Femur (tissue), 1 donor: ENCODE measurements around the gene HS3ST5.

ENCODE experiments used
- DNase-seq: peaks from one replicate; pipeline ENCODE4 v3.0.0-alpha.2; 2017

The HS3ST5 gene

DNA sequence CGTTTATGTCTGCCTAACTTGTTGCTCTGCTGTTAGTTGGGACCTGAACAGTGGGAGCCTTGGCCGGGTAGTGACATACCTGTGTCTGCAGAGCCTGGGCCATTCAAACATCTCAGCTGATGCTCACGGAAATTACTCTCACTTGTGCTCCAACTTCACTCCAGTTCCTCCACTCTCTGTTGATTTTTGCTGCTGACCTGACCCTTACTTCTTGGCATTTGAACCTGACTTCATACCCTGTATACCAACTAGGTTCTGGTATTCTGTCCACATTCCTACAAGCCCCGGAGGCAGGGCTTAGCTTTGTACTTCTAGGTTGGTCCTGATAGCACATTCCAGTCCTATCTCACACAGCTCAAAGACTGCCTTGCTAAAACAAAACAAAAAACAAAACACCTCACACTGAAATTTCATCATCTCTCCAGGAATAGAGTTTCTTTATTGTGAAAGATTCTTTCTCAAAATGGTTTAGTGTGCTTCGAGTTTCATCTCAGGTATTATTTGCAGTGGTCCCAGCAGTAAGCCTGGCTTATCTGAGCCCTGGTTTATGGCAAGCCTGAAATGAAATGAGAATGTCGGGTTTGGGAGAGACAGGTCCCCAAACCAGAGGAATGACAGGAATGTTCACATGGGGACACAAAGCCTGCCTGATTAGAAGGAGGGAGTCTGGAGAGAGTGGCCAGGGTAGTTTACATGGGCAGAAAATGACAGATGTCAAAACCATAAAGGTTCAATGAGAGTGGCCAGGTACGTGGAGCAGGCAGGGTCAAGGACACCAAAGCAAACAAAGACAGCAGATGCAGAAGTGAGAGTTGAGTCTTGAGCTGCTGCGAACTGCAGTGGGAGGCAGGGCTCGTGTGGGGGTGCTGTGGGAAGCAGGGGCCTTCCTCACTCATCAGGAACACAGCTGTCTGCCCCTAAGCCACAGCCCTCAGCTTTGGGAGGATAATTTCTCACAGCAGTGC lies 197.7 kb downstream of the HS3ST5 start:
- no peak for DNase-seq

DNA sequence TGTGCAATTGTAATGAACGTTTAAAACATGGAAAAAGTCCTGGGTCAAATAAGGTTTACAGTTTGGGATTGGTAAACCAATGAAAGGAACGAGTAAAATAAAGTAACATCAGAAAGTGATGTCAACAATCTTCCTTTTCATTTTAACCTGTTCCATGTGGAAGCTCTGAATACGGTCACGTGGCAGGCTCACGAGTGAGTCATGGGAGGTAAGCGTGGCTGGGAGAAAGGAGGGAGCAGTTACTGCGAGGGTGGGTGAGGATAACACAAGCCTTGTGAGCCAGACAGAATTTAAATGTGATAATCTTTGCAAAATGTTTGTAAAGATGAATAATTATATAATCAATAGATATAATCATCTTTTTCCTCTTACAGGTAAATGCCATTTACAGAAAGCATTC lies 200.6 kb downstream of the HS3ST5 start:
- no peak for DNase-seq

DNA sequence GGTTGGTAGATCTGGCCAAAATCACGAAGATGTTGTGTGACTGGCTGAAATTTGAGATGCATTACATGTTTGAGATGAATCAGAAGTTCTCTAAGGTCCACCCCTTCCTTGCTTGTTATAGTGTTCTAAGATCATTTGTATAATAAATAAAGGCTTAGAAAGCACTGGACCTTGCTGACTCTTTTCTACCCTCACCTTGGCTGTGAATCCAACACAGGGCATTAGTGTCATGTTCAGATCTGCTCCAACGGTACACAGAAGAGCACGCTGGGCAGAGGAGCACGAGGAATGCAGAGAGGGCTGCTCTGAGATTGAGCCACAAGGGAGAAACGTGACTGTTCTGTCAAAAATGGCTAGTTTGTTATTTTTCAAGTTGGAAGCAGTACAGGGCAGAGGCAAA lies 202.4 kb downstream of the HS3ST5 start:
- no peak for DNase-seq

DNA sequence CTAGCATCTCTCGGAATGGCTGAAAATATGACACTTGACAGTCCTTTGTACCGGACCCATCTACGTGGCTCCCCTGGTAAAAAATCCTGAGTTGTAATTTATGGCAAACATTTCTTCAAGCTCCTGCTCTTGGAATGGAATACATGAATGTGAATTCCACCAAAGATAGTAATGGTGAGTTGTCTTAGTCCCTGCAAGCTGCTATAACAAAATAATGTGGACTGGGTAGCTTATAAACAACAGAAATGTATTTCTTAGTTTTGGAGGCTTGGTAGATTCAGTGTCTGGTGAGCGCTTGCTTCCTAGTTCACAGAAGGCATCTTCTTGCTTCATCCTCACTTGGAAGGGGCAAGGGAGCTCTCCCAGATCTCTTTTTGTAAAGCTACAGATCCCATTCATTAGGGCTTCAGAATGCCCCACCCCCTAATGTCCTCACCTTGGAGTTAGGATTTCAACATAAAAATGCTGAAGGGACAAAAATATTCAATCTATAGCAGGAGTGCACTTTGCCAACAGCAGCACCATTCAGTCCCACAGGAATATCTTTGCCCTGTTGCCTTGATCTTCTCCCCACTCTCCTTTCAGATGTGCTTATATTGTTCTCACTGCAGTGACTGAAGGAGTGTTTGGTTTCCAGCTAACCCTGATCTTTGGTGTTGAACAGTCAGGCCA lies 204.1 kb downstream of the HS3ST5 start:
- DNase-seq = no peak

DNA sequence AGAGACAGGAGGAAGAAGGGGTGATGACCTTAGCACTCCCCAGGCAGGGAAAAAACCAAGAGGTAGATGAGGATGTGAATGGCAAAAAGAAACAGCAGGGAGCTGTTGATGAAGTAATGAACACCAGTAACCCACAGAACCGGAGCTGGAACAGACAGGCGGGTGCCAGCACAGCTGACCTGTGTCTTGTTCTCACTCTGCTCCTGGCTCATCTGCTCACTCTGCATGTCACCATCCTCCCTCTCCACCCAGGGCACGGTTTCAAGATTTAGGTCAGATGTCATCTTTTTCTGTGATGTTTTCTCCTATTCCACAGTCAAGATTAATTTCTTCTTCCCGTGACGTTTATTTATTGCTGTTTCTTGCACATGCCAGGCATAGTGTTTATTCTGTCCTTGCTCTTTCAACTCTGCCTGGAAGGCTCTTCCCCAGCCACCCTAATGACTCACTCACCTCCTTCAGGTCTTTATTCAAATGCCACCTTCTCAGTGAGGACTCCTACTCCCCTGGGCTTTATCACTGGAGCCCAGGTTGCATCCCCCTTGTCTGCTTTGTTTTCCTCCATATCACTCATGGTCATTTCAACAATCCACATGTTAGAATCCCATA lies 207.4 kb downstream of the HS3ST5 start:
- no peak for DNase-seq

DNA sequence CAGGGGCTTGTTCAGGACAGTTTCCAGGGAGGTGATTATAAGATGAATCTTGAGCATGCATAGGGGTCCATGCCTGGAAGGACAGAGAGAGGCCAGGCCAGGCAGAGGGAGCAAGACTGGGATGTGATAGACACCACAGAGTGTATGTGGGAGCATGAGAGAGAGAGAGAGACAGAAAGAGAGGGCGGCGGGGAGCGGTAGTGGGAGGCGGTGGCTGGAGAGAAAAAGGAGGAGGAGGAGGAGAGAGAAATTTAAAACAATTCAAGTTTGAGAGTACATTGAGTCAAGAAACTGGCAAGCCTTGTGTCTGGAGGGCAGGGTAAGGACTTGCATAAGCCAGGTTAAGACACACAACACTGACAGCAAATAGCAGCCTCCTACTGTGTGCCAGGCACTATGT lies 209.0 kb downstream of the HS3ST5 start:
- no peak for DNase-seq

DNA sequence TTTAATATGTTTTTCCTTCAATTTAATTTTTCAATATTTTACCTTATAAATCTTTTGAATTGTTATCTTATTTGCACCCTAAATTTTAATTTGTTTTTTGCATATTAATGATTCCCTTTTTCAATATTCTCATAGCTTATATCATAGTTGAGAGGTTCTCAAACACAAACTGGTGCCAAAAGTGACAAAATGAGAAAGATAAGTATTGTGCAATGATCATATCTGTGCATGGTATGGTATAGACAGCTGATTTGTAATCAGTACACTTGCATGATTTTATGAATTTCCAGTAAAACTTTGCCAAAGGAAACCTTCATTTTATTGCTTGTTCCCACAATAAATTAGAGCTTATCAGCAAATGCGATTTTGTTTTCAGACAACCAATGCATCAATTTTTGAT lies 210.9 kb downstream of the HS3ST5 start:
- DNase-seq = no peak

DNA sequence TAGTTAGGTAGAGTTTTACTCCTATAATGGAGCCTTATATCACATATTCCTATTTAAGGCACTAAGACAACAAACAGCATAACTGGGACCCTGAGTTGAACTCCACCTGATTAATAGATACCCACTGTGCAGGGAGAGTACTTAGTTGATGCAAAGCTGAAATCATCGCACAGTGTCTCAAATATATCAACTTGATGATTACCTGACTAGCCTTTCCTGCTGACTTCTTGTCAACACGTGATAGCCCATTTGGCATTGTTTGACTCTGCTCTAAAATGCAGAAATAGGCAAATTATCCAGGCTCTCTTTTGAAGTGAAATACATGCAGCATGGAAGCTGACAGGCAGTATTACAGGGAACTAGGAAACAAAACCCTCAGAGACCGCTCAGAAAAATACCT lies 217.2 kb downstream of the HS3ST5 start:
- DNase-seq = no peak

DNA sequence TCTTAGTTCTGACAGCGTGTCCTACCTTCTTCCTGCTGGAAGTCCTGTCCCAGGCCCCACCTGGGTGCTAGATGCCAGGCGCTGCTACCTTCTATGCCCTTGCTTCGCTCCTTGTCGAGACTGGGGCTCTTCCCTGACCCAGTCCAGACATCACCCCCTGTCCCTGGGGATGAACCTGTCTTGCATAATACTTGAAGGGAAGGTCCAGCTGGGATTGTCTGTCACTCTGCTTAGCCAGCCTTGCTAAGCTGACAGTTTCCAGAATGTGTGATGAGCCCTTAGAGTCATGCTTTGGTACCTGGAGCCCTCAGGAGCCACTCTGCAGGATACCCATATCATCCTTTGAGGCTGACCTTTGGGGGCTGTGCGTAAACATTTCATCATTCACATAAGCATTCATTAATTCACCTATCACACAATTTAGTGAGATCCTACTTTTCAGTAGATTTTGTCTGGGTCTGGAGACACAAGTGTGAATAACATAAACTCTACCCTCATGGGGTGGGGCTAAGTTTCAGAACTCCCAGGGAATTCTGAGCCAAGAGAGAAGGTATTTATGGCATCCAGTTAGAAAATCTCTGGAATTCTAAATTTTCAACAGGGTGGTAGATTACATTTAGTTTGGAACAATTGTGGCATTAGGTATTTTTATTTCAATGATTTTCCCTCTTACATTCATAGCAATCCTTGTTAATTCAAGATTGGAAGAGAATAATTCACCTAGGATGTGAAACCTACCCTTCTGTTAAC lies 220.7 kb downstream of the HS3ST5 start:
- no peak for DNase-seq

DNA sequence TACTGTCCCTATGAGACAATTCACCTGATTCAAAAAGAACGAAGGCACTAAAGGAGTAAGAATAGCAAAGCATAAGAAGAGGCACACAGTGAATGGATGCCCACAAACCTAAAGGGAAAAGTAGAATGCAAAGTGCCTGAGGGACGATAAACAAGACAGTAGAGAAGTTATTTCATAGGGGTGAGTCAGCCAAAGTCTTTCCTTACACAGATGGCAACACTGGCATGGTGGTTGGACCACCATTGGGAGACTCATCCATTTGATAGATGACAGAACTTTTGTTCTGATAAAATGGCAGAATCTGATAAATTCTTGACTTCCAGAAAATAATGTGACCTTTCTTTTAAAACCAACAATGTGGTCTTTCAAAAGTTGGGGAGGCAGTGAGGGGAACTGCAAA lies 223.8 kb downstream of the HS3ST5 start:
- DNase-seq = no peak

DNA sequence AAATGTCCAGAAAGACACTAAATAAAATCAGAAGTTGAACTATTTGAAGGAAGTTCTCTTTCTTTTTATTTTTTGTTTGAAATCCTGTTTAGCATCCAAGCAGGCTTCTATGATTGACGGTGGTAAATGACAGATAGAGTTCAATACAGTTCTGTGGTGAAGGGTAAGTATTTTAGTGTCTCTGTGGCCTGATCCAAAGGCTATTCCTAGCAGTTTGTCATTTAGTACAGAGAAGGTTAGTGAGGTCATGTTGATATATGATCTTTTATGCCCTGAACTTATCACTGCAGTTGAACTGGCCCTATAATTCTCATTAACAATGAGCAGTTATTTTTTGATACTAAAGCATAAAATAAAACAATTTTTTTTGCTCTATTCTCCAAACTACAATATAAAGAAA lies 227.2 kb downstream of the HS3ST5 start:
- no peak for DNase-seq

DNA sequence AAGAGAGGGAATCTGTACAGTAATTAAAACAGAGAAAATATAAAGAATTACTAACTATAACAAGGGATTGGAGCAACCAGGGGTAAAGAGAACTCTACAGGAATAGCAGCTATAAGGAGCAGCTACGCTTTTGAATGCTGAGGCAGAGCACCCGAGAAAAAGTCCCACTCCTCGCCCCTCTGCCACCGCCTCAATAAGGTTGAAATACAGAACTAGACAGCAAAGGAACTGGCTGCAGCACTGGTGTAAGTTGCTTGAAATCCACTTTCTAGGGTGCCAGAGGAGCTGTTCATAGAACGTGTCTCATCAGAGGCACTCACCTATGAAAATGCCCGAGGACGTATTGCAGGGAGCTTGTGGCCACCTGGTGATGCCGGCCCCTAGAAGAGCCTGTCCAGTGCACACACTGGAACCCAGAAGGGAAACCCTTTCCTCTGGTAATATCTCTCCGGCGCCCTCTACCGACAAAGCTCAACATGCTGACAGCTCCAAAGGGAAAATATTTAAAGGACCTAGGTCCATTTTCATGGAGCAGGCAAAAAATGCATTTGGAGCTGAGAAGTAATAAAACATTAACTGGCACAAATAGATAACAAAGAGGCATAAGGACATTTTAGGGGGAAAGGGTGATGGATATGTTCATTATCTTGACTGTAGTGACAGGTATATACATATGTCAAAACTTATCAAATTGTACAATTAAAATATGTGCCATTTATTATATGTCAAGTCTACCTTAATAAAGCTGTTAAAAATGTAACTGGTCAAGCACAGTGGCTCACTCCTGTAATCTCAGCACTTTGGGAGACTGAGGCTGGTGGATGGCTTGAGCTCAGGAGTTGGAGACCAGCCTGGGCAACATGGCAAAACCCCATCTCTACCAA lies 234.5 kb downstream of the HS3ST5 start:
- peak; percentile 61 for DNase-seq

DNA sequence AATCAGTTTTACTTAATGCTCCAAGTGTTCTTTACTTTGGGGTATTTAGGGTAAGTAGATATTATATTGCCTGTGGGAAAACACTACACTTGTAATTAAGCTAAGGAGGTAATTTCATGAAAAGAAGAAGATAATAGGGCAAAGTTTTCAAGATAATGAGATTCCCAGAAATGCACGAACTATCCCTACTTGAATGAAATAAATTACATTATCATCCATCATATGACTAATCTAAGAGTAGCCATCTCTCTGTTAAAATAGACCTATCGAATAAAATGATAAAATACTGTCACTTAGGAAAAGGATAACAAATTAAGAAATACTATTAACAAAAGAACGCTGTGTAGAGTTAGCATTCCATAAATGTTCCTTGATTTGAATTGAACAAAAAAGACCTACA lies 236.8 kb downstream of the HS3ST5 start:
- no peak for DNase-seq

DNA sequence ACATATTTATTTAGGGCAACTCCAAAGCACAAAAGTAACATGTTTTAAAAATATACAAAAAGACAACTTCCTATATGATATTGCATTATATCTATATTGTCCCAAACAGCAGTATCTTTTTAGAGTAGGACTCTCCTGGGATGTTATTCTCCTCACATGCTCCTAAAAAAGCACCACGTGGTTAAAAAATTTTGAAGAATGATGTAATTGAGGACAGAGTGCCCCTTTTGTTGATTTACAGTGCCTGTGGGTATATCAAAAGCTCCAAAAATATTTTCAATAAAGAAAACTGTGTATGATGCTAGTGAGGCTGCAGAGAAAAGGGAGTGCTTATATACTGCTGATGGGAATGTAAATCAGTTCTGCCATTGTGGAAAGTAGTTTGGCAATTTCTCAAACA lies 241.6 kb downstream of the HS3ST5 start:
- no peak for DNase-seq

DNA sequence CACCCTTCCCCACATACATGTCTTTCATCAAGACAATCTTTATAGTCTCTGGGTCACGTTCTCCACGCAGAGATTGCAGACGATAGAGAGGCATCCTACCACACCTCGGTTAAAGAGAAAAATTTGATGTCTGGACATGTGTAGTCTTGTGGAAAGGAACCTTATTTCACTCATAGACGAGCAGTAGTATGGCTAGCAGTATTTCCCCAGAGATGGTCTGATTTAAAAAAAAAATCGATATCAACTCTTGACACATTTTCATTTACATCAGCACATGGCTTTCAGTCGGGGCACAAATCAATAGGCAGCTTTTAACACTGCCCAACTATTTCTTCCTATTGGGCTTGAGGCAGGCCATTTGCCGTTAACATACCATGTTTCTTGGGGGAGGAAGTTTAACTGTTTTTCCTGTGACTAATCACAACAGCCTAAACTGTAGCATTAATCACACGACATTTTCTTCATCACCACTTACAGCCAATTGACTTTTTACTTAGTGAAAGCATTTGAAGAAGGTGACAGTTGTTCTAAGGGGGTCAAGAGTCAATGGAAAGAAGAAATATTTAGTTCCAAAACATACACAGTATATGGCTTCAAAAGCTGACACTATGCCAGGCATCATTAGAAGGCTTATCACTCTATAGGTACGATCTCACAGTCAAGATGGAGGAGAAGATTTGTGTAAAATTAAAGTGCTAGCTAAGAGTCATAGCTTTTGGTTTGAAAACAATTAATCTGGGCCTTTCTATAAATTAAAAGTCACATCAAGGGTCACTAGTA lies 242.4 kb downstream of the HS3ST5 start:
- DNase-seq = no peak

DNA sequence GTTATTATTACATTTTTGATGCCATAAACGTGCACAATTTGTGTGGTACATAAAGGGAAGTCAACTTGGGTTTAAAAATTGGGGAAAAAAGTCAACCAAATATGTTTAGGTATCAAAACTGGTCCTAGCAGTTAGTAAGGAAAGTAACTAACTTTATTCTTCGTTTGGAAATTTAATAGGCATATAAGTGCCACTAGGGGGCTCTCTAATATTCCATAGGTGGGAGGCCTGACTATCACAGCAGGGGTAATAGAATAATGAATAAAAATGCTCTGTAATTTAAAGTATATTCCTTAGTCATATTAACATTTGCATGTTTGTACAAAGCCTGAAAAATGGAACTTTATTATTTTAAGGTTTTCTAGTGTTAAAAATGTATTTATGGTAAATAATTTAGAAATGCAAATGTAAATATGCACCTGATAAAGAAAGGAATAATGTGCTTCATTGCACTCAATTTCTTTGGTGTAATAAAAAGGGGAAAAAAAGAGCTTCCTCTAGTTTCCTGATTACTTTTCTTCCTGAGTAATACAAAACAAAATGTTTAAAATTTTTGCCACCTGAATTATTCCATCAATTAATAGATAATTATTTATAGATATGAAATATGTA lies 246.2 kb downstream of the HS3ST5 start:
- DNase-seq = no peak

DNA sequence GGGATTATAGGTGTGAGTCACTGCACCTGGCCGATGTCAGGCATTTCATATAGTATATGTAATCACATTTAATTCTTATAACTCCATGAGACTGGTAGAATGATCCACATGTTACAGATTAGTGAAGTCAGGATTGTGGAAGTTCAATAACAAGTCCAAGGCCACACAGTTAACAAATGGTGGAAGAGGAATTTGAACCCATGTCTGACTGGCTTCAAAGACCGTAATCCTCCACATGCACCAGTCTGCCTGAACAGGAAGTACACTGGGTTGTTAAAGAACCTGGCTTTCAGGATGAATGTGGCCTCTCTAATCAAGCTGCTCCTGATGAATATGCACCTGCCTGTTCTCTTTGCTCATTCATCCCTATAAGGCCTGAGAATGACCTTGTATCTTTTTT lies 249.9 kb downstream of the HS3ST5 start:
- no peak for DNase-seq

DNA sequence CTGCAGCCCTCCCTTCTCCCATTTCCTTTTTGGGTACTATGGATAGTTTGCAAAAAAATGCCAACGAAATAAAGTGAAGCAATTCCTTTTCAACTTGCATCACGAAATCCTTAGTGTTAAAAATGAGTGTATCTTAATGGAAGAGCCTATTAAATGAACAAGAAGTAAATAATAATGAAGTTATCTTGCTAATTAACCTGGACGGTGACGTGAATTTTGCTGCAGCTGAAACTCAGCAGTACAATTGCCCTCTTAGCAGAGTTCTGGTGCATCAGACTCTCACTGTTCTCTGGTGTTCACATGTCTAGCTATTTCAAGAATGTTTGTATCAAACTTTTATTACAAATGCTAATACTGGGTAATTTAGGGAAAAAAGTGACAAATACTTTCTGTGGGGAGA lies 252.2 kb downstream of the HS3ST5 start:
- no peak for DNase-seq

DNA sequence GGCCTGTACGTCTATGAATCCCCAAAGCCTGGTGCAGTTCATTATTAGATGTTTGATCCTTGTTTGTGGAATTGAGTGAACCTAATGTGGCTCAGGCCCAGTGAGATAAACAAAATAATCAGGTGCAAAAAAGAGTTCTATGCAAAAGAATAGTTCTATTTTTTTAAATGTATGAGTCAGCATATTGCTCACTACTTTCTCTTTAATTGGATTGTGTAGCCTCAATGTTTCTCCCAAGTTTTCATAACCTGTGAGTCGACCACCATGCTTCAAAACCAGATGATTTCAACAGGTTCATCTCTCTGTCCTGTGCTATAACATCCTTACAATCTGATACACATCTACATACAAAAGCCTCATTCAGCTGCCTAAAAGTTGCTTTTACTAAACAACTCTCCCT lies 255.3 kb downstream of the HS3ST5 start:
- no peak for DNase-seq

DNA sequence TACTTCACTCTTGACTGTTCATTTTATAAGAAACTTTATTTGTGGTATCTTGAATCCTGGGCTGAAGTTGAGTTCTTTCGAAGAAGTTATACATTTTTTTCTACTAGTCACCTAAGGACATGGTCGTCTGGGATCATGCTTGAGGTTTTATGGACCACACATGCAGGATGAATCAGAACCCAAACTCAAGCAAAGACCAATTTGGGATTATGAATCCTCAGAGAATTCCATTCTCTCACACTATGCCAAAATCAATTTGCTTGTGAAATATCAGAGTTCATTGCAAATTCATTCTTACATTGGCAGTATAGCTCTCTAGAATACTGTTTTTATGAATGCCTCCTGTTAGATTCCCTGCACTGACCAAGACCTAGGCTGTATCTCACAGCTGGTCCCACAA lies 257.6 kb downstream of the HS3ST5 start:
- no peak for DNase-seq
